Glutamatergic neuron (in vitro differentiated cells): Measurements from ENCODE around the gene BMPR1A. TPM values are rescaled to one million over a fixed set of nuclear protein-coding genes. Genes with fewer than 3 reads are reported as not detected.

ENCODE experiments used
- DNase-seq: peaks from one replicate; pipeline ENCODE4 v3.0.0; 2022
- H3K27ac Mint-ChIP-seq: one replicate; pipeline ENCODE4 v1.8.0; 2020; ENCODE audit warnings: mild to moderate bottlenecking, mixed read lengths, inconsistent platforms; ENCODE audit not compliant: unreplicated experiment
- H3K27me3 Mint-ChIP-seq: one replicate; pipeline ENCODE4 v1.8.0; 2020; ENCODE audit warnings: mild to moderate bottlenecking, moderate library complexity, mixed read lengths, inconsistent platforms; ENCODE audit not compliant: unreplicated experiment
- H3K36me3 Mint-ChIP-seq: one replicate; pipeline ENCODE4 v1.8.0; 2020; ENCODE audit warnings: mild to moderate bottlenecking, mixed read lengths, inconsistent platforms; ENCODE audit not compliant: unreplicated experiment
- H3K4me1 Mint-ChIP-seq: one replicate; pipeline ENCODE4 v1.8.0; 2020; ENCODE audit warnings: mild to moderate bottlenecking, low read depth, mixed read lengths, inconsistent platforms; ENCODE audit not compliant: unreplicated experiment
- H3K4me3 Mint-ChIP-seq: one replicate; pipeline ENCODE4 v1.8.0; 2020; ENCODE audit warnings: mild to moderate bottlenecking, mixed read lengths, inconsistent platforms; ENCODE audit not compliant: unreplicated experiment
- H3K9me3 Mint-ChIP-seq: one replicate; pipeline ENCODE4 v1.8.0; 2020; ENCODE audit warnings: mild to moderate bottlenecking, moderate library complexity, mixed read lengths, inconsistent platforms; ENCODE audit not compliant: unreplicated experiment
- total RNA-seq: library from RNA; stranded (reverse); fragmentation: NEBNext Ultra II Directional; extraction: Animal tissue kit (Norgen Biotek cat#: 25700); gene quantifications from one replicate; pipeline ENCODE4 v1.2.1, GENCODE V29; 2021; ENCODE audit not compliant: unreplicated experiment
- TF ChIP-seq, protein P1 (sequence below): fragments of 200-600 bp; sonication (generic); IDR thresholded peaks from one replicate; pipeline ENCODE4 v1.5.0; 2021; ENCODE audit not compliant: partially characterized antibody, unreplicated experiment

BMPR1A gene
- total RNA-seq, 1 donor from 2014 or later, result 27.7 TPM

DNA sequence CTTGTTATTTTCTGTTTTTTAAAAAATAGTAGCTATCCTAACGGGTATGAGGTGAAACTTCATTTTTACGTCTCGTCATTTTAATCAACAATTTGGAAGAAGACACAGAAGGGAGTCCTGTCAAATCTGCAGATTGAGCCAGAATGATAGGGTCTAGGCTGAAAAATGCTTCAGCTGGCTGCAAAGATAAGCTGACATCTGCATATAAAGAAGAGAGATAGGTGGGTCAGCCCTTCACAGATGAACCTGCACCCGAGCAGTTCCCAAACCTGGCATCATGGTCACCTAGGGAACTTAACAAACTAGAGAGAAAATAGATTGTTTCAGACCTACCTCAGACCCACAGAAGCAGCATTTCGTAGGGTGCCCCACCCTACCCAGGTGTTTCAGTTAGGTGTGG lies 35.2 kb upstream of the BMPR1A start:
- no peak overlapping the region for H3K4me3 Mint-ChIP-seq
- H3K4me1 Mint-ChIP-seq, result no peaks in the 10 kb centered on the region
- H3K36me3 Mint-ChIP-seq, result no peaks in the 10 kb centered on the region
- no peak for DNase-seq
- H3K27ac Mint-ChIP-seq, result no peak overlapping the region
- TF ChIP-seq, protein P1, sequence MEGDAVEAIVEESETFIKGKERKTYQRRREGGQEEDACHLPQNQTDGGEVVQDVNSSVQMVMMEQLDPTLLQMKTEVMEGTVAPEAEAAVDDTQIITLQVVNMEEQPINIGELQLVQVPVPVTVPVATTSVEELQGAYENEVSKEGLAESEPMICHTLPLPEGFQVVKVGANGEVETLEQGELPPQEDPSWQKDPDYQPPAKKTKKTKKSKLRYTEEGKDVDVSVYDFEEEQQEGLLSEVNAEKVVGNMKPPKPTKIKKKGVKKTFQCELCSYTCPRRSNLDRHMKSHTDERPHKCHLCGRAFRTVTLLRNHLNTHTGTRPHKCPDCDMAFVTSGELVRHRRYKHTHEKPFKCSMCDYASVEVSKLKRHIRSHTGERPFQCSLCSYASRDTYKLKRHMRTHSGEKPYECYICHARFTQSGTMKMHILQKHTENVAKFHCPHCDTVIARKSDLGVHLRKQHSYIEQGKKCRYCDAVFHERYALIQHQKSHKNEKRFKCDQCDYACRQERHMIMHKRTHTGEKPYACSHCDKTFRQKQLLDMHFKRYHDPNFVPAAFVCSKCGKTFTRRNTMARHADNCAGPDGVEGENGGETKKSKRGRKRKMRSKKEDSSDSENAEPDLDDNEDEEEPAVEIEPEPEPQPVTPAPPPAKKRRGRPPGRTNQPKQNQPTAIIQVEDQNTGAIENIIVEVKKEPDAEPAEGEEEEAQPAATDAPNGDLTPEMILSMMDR, result no peak
- no peaks in the 10 kb centered on the region for H3K27me3 Mint-ChIP-seq
- H3K9me3 Mint-ChIP-seq, result peaks cover 3% of the 10 kb centered on the region

DNA sequence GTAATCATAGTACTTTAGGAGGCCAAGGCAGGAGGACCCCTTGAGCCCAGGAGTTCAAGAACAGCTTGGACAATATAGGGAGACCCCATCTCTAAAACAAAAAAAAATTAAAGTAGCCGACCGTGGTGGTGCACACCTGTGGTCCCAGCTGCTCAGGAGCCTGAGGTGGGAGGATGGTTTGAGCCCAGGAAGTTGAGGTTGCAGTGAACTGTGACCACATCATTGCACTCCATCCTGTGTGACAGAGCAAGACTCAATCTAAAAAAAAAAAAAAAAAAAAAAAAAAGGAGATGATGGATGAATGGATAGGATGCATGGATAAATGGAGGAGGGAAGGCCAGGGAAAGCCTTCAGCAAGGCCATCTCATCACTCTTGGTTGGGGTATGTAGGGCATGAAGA lies 33.4 kb upstream of the BMPR1A start:
- Mint-ChIP-seq H3K4me1 (no peaks in the 10 kb centered on the region), H3K4me3 (no peak overlapping the region)
- no peak for DNase-seq

DNA sequence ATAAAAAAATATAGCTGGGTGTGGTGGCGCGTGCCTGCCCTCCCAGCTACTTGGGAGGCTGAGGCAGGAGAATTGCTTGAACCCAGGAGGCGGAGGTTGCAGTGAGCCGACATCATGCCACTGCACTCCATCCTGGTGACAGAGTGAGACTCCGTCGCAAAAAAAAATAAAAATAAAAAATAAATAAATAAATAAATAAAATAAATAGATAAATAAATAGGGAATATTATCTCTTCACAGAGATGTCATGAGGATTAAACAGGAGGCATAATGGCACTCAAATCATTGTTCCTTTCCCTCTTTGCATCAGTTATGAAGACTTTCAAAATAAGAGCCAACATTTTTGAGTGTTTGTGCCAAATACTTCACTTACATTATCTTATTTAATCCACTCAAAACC lies 32.0 kb upstream of the BMPR1A start:
- Mint-ChIP-seq H3K4me3 (no peak overlapping the region), H3K9me3 (peaks cover 3% of the 10 kb centered on the region), H3K27ac (no peak overlapping the region), H3K27me3 (peaks cover 3% of the 10 kb centered on the region), H3K4me1 (no peaks in the 10 kb centered on the region), H3K36me3 (peaks cover 6% of the 10 kb centered on the region)
- no peak for DNase-seq
- TF ChIP-seq, protein P1, result no peak

More for the DNA sequence above, 33.4 kb upstream of the BMPR1A start:
- no peak overlapping the region for H3K27ac Mint-ChIP-seq
- H3K9me3 Mint-ChIP-seq, result peaks cover 3% of the 10 kb centered on the region
- H3K36me3 Mint-ChIP-seq, result peaks cover 3% of the 10 kb centered on the region
- H3K27me3 Mint-ChIP-seq, result peaks cover 2% of the 10 kb centered on the region
- TF ChIP-seq, protein P1, result no peak

DNA sequence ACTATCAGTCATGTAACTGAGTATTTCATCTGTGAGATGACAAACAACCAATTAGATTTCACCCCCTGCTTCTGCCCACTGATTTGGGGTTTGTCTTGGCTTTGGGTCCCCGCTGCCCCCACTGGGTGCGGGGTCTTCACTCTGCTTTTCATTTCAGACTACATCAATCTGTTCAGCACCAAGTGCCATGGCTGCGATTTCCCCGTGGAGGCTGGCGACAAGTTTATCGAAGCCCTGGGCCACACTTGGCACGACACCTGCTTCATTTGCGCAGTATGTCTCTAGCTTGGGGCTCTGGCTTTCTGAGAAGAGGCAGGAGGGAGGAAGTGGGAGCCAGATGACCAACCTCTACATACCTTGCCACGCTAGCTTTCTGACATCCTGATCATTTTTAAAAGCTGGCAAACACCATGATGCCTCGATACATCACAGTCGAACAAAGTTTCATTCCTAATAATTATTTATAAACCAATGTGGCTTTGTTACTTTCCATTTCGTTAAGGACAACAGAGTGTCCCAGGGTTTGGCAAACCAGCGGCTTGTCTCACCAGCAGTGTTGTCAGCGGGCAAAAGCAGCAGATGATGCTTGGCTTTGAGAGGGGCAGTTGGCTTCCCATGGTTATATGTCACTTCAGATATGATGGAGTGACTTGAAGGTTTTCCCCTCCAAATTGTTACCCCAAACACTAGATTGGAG lies 30.3 kb upstream of the BMPR1A start:
- Mint-ChIP-seq H3K9me3 (peaks cover 4% of the 10 kb centered on the region), H3K27ac (no peak overlapping the region), H3K4me1 (no peaks in the 10 kb centered on the region), H3K36me3 (peaks cover 6% of the 10 kb centered on the region), H3K4me3 (no peak overlapping the region), H3K27me3 (peaks cover 5% of the 10 kb centered on the region)
- TF ChIP-seq, protein P1, result no peak
- no peak for DNase-seq

DNA sequence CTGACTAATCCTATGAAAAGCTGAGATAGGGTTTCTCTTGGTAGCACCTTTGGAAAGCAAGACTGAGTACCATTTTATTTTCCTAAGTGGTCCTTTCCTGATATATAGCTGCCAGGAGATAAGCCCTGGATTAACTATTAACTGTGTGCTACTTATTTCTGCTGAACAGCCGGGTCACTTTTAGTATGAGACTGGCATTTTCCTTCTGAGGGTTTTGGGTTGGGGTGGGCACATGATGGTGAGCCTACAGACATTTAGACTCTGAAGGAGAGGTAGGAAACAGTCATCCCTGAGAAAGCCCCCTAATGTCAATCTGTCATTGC lies 29.8 kb upstream of the BMPR1A start:
- no peak overlapping the region for H3K4me3 Mint-ChIP-seq
- peaks cover 4% of the 10 kb centered on the region for H3K9me3 Mint-ChIP-seq
- TF ChIP-seq, protein P1, result no peak
- peaks cover 6% of the 10 kb centered on the region for H3K36me3 Mint-ChIP-seq
- peaks cover 5% of the 10 kb centered on the region for H3K27me3 Mint-ChIP-seq
- no peaks in the 10 kb centered on the region for H3K4me1 Mint-ChIP-seq
- DNase-seq, result no peak
- no peak overlapping the region for H3K27ac Mint-ChIP-seq
